Measurements from ENCODE around the gene DFFA. TPM values are rescaled to one million over a fixed set of nuclear protein-coding genes. Genes with fewer than 3 reads are reported as not detected.

Gene DFFA
- total and polyA plus RNA-seq, 9 of the 15 experiments (the other 6 are each of a cell fraction or from before 2014, with no cell fraction given) = 39.6 to 74.8 (median 59.2) TPM

DNA sequence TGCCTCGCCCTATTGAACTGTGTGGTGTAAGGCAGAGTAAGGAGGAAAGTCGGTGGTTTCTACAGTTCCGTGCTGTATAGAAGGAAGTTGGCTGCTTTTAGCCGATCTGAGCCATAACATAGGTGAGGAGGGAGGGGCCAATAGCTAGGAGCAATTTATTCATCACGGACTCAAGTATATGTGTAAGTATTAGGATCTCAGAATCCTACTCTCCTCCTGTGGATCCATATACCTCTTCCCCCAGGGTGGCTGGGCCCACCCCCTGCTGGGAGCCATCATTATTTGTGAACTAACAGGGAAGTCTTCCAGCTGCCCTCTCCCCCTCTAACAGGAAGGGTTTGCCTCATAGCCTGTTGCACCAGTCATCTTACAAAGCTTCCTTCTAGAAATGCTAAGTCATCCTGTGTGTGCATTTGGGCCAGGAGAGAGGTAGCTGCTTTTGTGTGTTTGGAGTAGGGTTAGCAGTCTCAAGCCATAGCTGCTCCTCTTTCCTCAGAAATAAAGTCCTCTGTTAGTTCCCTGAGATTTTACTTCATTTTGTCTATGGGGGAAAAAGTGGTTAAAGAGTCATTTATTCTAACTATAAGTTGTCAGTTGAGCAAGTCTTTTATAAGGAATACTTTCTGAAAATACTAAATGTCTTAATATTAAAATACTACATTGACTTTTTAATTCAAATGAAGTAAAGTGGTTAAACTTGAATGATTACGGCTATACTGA, 57.0 kb downstream of the DFFA start (continued):
- TF ChIP-seq BCLAF1 (IDR thresholded peaks at IDR 0.05; ENCODE audit: borderline replicate concordance in 1 of 2, control insufficient read depth in 1 of 2, low read depth in 2 of 2, low read length in 1 of 2) = 0 out of 4 replicates have a peak, but pooled peaks of 1 of the 2 experiments have one; percentile 46
- no peak for TF ChIP-seq HNRNPK (IDR thresholded peaks at IDR 0.05; ENCODE audit: low read depth, low read length, poor library complexity, severe bottlenecking)
- peak; percentile 48; the same call in 1 of the 2 replicates for TF ChIP-seq ZKSCAN8 (CRISPR knock-in tag; IDR thresholded peaks at IDR 0.05)
- no peak for TF ChIP-seq NKRF (IDR thresholded peaks at IDR 0.05; ENCODE audit: borderline replicate concordance)
- TF ChIP-seq ETV1 (tag; conservative IDR thresholded peaks at IDR 0.05; ENCODE audit: low read depth) = peak; percentile 90
- peak; percentile 72; the same call in 1 of the 2 replicates for TF ChIP-seq BCL6 (CRISPR knock-in tag; IDR thresholded peaks at IDR 0.05)
- peak; percentile 87 for TF ChIP-seq GATAD2B (IDR thresholded peaks at IDR 0.05; ENCODE audit: borderline replicate concordance)
- no peak for TF ChIP-seq SMARCB1 (IDR thresholded peaks at IDR 0.05; ENCODE audit: insufficient read length, low read depth)
- TF ChIP-seq ZNF282 (CRISPR knock-in tag; IDR thresholded peaks at IDR 0.05) = no peak
- 0 out of 2 replicates have a peak, but pooled peaks have one; percentile 62 for TF ChIP-seq KLF6 (CRISPR knock-in tag; IDR thresholded peaks at IDR 0.05; ENCODE audit: borderline replicate concordance)
- TF ChIP-seq ZNF12 (CRISPR knock-in tag; IDR thresholded peaks at IDR 0.05) = no peak
- peak; percentile 78 for TF ChIP-seq MEF2D (tag; conservative IDR thresholded peaks at IDR 0.05; ENCODE audit: low read depth)
- TF ChIP-seq KHSRP (IDR thresholded peaks at IDR 0.05) = no peak
- TF ChIP-seq OTX1 (CRISPR knock-in tag; IDR thresholded peaks at IDR 0.05) = no peak
- no peak for TF ChIP-seq NR1H2 (CRISPR knock-in tag; IDR thresholded peaks at IDR 0.05)
- no peak; the same call in none of the 2 replicates for TF ChIP-seq E2F1 (CRISPR knock-in tag; IDR thresholded peaks at IDR 0.05)
- peak; percentile 80 for TF ChIP-seq NEUROD1 (IDR thresholded peaks at IDR 0.05; ENCODE audit: borderline replicate concordance, low read depth, low read length, partially characterized antibody)
- TF ChIP-seq, protein P1, sequence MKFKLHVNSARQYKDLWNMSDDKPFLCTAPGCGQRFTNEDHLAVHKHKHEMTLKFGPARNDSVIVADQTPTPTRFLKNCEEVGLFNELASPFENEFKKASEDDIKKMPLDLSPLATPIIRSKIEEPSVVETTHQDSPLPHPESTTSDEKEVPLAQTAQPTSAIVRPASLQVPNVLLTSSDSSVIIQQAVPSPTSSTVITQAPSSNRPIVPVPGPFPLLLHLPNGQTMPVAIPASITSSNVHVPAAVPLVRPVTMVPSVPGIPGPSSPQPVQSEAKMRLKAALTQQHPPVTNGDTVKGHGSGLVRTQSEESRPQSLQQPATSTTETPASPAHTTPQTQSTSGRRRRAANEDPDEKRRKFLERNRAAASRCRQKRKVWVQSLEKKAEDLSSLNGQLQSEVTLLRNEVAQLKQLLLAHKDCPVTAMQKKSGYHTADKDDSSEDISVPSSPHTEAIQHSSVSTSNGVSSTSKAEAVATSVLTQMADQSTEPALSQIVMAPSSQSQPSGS (CRISPR knock-in tag; IDR thresholded peaks at IDR 0.05) = no peak
- no peak for TF ChIP-seq EWSR1 (IDR thresholded peaks at IDR 0.05; ENCODE audit: borderline replicate concordance, low read depth, partially characterized antibody)
- TF ChIP-seq CREB1 (IDR thresholded peaks at IDR 0.05) = no peak
- TF ChIP-seq CREB1 (CRISPR knock-in tag; IDR thresholded peaks at IDR 0.05) = no peak

Measured in K562 (cell line).